Left forelimb (tissue), 1 donor: ENCODE results near the gene ASTN2.
"Not testable (repeated sequence)": the region's sequence is repeated elsewhere in the genome, so short reads cannot be mapped to it uniquely, and the experiment has no call there.

Source experiments
- DNase-seq: peaks from one replicate; pipeline ENCODE4 v3.0.0-alpha.2; 2018; ENCODE audit warnings: low spot score

The ASTN2 gene

GRCh38 chr9:116860509-116861120 lies 554.2 kb downstream of the ASTN2 start:
- no peak for DNase-seq

DNA sequence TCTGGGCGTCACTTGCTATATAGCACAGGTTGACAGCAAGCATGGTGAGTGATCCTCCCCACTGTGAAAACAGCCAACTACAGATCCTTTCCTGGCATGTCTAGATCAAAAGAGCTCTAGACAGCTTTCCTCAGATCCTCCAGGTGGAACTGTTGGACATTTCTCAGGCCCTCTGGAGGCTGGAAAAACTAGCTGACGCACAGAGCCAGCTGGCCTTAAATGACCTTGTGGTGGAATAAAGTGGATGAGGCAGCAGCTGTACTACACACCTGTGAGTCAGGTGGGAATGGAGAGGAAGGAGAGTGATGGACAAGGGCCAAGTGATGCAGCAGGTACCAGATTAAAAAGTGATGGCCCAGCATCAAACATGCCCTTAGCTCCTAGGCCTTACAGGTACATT lies 555.1 kb downstream of the ASTN2 start:
- no peak for DNase-seq

GRCh38 chr9:116857321-116857720 lies 557.5 kb downstream of the ASTN2 start:
- no peak for DNase-seq

GRCh38 chr9:116855881-116856662 lies 558.8 kb downstream of the ASTN2 start:
- DNase-seq: no peak

DNA sequence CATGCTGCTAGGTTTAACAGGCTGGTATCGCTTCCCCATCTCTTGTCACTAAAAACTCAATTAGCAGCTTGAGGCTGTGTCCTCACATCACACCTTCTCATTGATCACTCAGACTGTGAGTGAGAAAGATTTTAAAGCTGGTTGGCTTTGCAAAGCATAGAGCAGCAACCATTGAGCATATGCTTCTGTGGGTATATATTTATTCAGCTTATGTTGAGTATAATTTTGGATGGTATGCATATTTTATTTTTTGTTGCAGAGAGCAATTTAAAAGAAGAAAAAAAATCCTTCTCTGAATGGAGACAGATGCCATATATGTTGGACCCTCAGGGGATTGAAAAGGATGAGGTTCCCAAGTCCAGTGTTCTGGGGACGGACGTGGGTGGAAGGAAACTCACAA lies 565.1 kb downstream of the ASTN2 start:
- DNase-seq: no peak

- no peak for DNase-seq
Observed at GRCh38 chr9:116844621-116845020, 570.2 kb downstream of the ASTN2 start.

DNA sequence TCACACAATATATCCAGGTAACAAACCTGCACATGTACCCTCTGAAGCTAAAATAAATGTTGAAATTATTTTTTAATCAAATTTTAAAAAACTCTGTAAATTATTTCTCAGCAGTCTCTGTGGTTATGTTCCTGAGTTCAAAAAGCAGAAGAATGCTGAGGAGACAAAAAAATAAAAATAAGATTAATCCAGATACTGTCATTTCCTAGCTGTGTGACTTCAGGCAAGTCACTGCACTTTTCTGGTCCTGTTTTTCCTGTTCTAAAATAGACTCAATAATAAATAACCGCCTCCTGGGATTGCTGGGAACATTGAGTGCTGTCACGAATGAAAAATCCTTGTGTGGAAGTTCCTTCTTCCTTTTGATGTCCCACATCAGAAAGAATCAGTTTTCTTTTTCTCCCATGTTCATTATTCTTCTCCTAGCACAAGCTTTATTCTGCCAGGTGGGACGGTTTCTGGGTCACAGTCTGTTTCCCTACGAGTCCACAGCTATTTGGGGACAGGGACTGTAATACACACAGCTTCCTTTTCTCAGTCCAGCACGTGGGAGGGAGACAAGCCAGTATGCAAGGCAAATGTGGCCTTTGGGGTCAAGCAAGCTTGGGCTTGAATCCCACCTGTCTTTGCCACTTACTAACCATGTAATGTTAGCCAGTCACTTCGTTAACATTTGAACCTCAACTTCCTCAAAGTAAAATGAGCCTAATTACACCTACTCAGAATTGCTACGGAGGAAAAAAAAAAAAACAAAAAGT lies 570.8 kb downstream of the ASTN2 start:
- DNase-seq: no peak

DNA sequence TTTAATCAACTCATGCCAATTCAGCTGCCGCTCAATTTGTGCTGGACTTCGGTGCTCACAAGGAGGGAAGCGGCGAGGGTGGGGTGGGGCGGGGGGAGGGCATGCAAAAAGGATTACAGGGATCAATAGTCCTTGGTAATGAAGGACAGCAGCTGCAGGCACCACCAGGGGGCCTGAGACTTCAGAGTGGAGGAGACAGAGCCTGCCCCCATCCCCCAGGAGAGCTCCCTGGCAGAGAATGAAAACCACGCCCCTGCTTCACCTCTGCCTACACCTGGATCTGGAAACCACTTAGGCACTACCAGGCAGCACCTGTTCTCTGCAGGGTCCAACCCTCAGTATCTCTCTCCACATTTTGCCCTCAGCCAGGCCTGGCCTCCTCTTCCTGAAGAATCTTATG lies 572.2 kb downstream of the ASTN2 start:
- DNase-seq: no peak

- DNase-seq: not testable (repeated sequence)
Observed at GRCh38 chr9:116838468-116838867, 576.4 kb downstream of the ASTN2 start.

DNA sequence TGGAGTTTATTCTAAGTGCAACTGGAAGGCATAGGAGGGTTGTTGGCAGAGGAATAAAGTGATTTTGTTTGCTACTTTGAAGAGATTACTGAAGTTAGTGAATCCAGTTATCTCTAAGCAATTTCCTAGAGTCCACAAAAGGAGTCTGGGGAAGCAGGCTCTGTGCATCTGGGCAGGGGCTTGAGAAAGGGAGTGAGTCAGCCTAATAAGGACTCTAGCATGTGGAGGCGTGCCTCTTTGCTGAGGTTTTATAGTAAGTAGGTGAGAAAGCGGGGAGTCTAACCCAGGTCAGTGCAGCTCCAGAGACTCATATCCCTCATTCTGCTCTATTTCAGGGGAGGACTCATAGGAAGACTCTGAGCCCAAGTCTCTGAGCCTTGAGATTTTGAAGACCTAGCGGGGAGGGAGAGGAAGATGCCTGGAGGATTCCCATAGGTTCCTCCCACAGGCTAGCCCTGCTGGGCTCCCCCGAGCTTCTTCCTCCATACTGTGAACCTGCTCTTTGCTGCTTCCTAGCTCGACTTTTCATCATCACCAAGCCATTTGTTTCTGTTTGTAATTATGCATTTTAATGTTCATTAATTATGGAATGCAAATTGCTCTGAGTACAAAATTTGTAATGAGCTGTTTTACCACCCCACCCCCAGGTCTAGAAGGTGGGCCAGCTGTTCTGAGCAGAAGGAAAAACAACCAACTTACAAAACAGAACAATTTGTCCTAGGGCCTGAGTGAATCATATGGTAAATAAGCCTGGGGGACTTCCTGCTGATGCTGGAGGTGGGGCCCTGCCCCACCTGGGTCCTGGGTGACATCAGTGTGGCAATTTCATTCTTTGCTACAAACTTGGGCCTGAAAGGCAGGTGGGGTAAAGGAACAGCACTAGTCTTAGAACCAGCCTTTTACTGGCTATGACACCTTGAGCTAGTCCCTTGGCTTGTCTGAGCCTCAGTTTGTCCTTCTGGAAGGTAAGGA lies 577.6 kb downstream of the ASTN2 start:
- DNase-seq: no peak

DNA sequence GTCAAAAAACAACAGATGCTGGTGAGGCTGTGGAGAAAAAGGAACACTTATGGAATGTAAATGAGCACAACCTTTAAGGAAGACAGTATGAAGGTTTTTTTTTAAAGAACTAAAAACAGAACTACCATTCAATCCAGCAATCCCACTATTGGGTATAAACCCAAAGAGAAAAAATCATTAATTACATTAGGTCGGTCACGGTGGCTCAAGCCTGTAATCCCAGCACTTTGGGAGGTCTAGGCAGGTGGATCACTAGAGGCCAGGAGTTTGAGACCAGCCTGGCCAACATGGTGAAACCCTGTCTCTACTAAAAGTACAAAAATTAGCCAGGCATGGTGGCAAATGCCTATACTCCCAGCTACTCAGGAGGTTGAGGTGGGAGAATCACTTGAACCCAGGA lies 584.5 kb downstream of the ASTN2 start:
- not testable (repeated sequence) for DNase-seq

DNA sequence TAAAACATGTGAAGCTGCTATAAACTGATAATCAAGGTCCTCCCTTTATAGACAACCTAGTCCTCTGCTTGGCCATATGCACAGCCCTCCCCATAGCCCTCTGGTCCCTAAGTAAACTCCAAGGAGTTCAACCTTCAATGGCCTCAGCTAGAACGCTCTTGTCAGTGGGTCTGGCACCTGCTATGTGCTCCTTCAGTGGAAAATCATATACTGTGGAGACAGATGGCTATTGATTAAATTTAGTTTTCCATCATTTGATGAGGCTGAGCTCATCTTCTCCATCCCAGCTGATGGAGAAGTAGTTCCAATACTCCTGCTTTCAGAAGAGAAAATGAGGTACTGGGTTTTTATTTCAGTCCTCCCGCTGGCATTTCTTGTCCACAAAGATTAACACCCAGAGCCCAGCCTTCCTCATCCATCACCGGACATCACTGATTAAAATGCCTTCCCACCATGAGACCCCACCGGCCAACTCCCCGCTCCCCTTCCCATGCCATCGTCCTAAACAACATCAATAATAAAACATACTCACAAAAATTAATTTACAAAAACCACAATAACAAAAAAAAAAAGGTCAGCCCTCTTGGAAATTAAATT lies 593.1 kb downstream of the ASTN2 start:
- no peak for DNase-seq

DNA sequence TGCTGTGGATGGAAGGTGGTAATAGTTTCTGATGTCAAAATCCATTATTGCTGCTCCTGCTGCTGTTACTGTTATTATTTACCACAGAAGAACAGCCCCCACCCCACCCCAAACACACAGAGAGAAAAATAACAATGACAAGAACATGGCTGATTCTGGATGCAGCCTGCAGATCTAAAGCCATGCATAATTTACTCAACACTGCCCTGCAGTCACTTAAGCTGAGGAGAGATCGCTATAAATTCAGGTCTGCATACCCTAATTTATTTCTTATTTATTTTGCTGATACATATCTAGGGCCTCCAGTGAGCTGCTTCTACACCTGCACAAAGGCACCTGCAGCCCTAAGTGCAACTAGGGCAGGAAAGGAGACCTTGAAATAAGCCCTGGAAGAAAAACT lies 595.7 kb downstream of the ASTN2 start:
- no peak for DNase-seq

- no peak for DNase-seq
Observed at GRCh38 chr9:116817762-116818161, 597.1 kb downstream of the ASTN2 start.

- no peak for DNase-seq
Observed at GRCh38 chr9:116816484-116816883, 598.4 kb downstream of the ASTN2 start.

DNA sequence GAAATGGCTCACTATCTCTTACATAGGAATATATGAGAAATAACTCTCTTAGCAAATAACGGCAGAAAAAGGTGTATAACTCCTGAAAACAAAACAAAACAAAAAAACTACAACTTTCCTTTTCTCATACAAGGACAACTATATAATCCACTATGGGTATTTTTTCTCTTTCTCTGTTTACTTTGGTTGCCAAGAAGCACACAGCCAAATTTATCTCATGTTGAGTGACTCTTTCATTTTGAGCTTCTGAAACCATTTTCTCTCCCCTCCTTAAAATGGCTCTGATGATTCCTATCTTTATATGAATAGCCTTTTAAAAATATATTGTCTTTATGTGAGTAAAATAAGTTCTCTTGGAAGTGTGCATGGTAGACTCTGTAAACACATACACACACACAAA lies 599.0 kb downstream of the ASTN2 start:
- no peak for DNase-seq

DNA sequence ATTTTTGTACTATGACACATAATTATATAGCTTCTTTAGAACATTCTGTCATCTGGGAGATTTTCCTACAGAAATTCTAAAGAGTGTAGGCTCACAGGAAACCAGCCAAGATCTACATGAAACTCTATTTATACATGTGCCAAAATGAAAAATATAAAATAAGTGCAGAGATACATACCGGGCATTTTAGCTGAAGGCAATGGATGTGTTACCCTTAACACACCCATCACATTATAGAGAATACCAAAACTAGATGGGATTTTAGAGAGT lies 601.9 kb downstream of the ASTN2 start:
- no peak for DNase-seq

DNA sequence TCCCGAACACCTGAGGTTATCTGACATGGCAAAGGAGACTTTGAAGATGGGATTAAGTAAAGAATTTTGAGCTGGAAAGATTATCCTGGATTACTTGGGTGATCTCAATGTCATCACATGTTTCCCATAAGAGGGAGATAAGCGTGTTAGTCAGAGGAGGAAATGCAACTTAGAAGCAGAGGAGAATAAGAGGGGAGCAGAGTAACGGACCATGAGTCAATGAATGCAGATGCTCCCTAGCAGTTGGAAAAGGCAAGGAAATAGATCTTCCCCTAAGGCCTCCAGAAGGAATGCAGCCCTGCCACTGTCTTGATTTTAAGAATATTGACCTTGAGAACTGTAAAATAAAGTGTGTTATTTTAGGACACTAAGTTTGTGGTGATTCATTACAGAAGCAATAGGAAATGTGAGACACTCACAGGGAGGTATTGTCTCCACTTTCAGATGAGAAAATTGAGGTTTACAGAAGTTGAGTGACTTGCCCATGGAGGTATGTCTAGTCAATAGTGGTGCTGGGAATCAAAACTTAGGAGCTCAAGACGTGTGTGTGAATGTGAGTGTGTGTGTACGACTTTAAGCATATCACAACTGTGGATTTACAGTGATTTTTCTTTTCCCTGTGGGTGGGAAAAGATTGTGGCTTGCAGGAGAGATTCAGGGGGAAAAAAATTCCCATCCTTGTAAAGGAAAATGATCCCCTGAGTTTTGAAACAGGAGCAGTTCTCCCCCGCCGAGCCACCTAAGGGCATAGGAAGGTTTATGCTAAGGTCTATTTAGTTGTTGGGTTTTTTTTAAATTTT lies 602.4 kb downstream of the ASTN2 start:
- DNase-seq: no peak

DNA sequence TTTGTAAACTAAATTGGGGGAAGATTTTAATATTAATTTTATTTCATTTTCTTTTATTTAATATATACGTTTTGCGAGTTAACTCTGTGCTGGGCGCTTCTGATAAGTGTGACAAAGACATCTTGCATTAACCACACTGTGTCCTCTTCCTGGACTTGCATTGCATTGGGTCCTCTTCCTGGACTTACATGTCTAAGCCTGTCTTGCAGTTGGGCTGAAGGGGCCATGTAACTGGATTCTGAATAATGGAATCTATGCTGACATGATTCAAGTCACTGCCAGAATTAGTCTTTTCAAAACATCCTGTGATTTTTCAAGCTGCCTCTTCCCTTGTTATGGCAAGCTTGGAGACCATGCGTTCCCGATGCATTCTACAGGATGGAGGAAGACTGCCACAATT lies 605.2 kb downstream of the ASTN2 start:
- DNase-seq: no peak

- DNase-seq: no peak
Observed at GRCh38 chr9:116806075-116806474, 608.8 kb downstream of the ASTN2 start.

DNA sequence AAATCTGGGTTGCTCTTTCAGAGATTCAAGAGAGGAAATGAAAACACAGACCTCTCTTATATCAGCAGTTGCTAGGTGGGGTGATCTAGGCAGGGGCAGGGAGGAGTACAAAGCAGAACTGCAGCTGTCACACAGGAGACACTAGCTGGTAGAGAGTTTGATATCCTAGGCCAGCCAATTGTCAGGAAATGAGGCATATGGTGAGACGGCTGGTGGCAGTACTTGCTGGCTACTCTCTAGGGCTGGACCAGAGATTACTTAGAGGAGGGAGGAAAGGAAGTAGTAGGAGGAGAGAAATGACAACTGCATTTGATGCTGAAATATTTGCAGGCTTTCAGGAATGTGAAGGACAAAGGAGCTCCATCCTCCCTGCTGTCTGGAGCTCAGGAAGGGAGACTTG lies 614.0 kb downstream of the ASTN2 start:
- DNase-seq: no peak
